A172 (cell line): ENCODE results near the gene GALM. TPM values are rescaled to one million over a fixed set of nuclear protein-coding genes. Genes with fewer than 3 reads are reported as not detected.

ENCODE experiments used
- DNase-seq: peaks from one replicate; pipeline ENCODE4 v3.0.0-alpha.2; 2015; ENCODE audit warnings: low spot score
- total RNA-seq: library from RNA; depleted of rRNA; stranded (reverse); fragments of >200 nt; shearing (Covaris generic); gene quantifications from 2 replicates; pipeline ENCODE4 v1.2.3, GENCODE V29; 2014

GALM gene
- total RNA-seq, 1 experiment from 2014 or later: 21.8 TPM

- DNase-seq: no peak
Observed at GRCh38 chr2:38649176-38649728, 16.7 kb upstream of the GALM start.

- DNase-seq: no peak
Observed at GRCh38 chr2:38650012-38650411, 15.9 kb upstream of the GALM start.

GRCh38 chr2:38650717-38651116 lies 15.2 kb upstream of the GALM start:
- no peak for DNase-seq

GRCh38 chr2:38652431-38653273 lies 13.3 kb upstream of the GALM start:
- DNase-seq: no peak

GRCh38 chr2:38653380-38653714 lies 12.6 kb upstream of the GALM start:
- no peak for DNase-seq

- DNase-seq: no peak
Observed at GRCh38 chr2:38653715-38654527, 12.0 kb upstream of the GALM start.

- DNase-seq: no peak
Observed at GRCh38 chr2:38654528-38655381, 11.2 kb upstream of the GALM start.

- DNase-seq: no peak
Observed at GRCh38 chr2:38655441-38655840, 10.5 kb upstream of the GALM start.

- DNase-seq: no peak
Observed at GRCh38 chr2:38656866-38657480, 8.9 kb upstream of the GALM start.

- no peak for DNase-seq
Observed at GRCh38 chr2:38658613-38659012, 7.3 kb upstream of the GALM start.

- DNase-seq: no peak
Observed at GRCh38 chr2:38659115-38659514, 6.8 kb upstream of the GALM start.

GRCh38 chr2:38660282-38660681 lies 5.6 kb upstream of the GALM start:
- DNase-seq: no peak

- DNase-seq: no peak
Observed at GRCh38 chr2:38661306-38661705, 4.6 kb upstream of the GALM start.

GRCh38 chr2:38666556-38666910 lies 619 bp downstream of the GALM start:
- no peak for DNase-seq

GRCh38 chr2:38668092-38668491 lies 2.2 kb downstream of the GALM start:
- no peak for DNase-seq

- DNase-seq: no peak
Observed at GRCh38 chr2:38668779-38669479, 3.0 kb downstream of the GALM start.

- no peak for DNase-seq
Observed at GRCh38 chr2:38671303-38671702, 5.4 kb downstream of the GALM start.

- no peak for DNase-seq
Observed at GRCh38 chr2:38671946-38672345, 6.0 kb downstream of the GALM start.

- no peak for DNase-seq
Observed at GRCh38 chr2:38672445-38673391, 6.8 kb downstream of the GALM start.

GRCh38 chr2:38676681-38677080 lies 10.8 kb downstream of the GALM start:
- no peak for DNase-seq
